Stomach (tissue), 9 donors: ENCODE measurements around the gene ANKRD33B. TPM values are rescaled to one million over a fixed set of nuclear protein-coding genes. Genes with fewer than 3 reads are reported as not detected.

Experiments
- DNase-seq, 2 donors: peaks; one replicate each; pipeline versions ENCODE4 v3.0.0 to v3.0.0-alpha.2; 2013 to 2019
- H3K27ac ChIP-seq, 5 donors: fragments of 200-600 bp in 4 of 5; sonication (generic) in 4 of 5; one replicate each; pipeline ENCODE4 v1.5.1; 2013 to 2019; ENCODE audit warnings: mild to moderate bottlenecking in 1 of 5, moderate library complexity in 1 of 5
- H3K27me3 ChIP-seq, 3 donors: fragments of 200-600 bp; sonication (generic); one replicate each; pipeline ENCODE4 v1.5.1; 2017 to 2019; ENCODE audit warnings: mixed run types in 1 of 3
- H3K36me3 ChIP-seq, 4 donors: fragments of 200-600 bp; sonication (generic); 1 replicate in 3 of 4; 2 replicates in 1 of 4; pipeline ENCODE4 v1.5.1; 2016 to 2019
- H3K4me1 ChIP-seq, 4 donors: fragments of 200-600 bp; sonication (generic); one replicate each; pipeline ENCODE4 v1.5.1; 2016 to 2019
- H3K4me3 ChIP-seq, 4 donors: fragments of 200-600 bp; sonication (generic) in 3 of 4; one replicate each; pipeline ENCODE4 v1.5.1; 2016 to 2019; ENCODE audit warnings: mild to moderate bottlenecking in 1 of 4
- H3K9me3 ChIP-seq, 4 donors: fragments of 200-600 bp; sonication (generic); one replicate each; pipeline ENCODE4 v1.5.1; 2016 to 2019
- EP300 ChIP-seq: sonication (generic); formaldehyde crosslinking; IDR thresholded peaks from one replicate; pipeline ENCODE4 v1.6.1; 2017; ENCODE audit warnings: antibody characterized with exemption
- POLR2A ChIP-seq, 4 donors: fragments of 450-650 bp; IDR thresholded peaks; one replicate each; pipeline ENCODE4 v1.6.1; 2016; ENCODE audit warnings: antibody characterized with exemption in 4 of 4, control low read depth in 2 of 4, mild to moderate bottlenecking in 1 of 4, moderate library complexity in 1 of 4
- POLR2AphosphoS5 ChIP-seq, 3 donors: sonication (generic); formaldehyde crosslinking; IDR thresholded peaks; one replicate each; pipeline ENCODE4 v1.6.1; 2016; ENCODE audit warnings: antibody characterized with exemption in 3 of 3
- WGBS, 5 donors: extraction: QIAGEN DNeasy Blood & Tissue Kit in 3 of 5; methylation state at CpG; one replicate each; pipeline versions ENCODE4 v1.1.5 to v1.1.7; 2013 to 2018; 5-methylcytosine and 5-hydroxymethylcytosine counted together
- intact Hi-C: fragments of 100-400 bp; cut with DNase I; formaldehyde crosslinking; loops from one replicate; pipeline ENCODE4 v1.15.1; 2023; ENCODE audit warnings: low total_unique reads
- polyA plus RNA-seq, 3 donors: library from polyadenylated mRNA; stranded (reverse); fragments of 200-250 nt; gene quantifications; one replicate each; pipeline ENCODE4 v1.2.3, GENCODE V29; 2013
- total RNA-seq, 5 donors: library from RNA; depleted of rRNA; stranded (reverse); fragments of >200 nt; gene quantifications; one replicate each; pipeline versions ENCODE4 v1.1.0 to v1.2.3, GENCODE V29; 2014 to 2016
- TF ChIP-seq, protein P1 (sequence below), 7 experiments: fragments of 450-650 bp in 4 of 7; fragments of 200-600 bp in 3 of 7; sonication (generic) in 3 of 7; IDR thresholded peaks; one replicate each; pipeline ENCODE4 v1.5.1; 2016 to 2019; ENCODE audit warnings: antibody characterized with exemption in 7 of 7, control low read depth in 2 of 7, mild to moderate bottlenecking in 1 of 7
- donor health status: healthy with polysubstance abuse.
- donor health status: Bipolar disorder and iron deficiency.
- donor health status: healthy.

ANKRD33B gene
- total and polyA plus RNA-seq, 8 donors: 0.45 to 6.4 (median 1.8) TPM

DNA sequence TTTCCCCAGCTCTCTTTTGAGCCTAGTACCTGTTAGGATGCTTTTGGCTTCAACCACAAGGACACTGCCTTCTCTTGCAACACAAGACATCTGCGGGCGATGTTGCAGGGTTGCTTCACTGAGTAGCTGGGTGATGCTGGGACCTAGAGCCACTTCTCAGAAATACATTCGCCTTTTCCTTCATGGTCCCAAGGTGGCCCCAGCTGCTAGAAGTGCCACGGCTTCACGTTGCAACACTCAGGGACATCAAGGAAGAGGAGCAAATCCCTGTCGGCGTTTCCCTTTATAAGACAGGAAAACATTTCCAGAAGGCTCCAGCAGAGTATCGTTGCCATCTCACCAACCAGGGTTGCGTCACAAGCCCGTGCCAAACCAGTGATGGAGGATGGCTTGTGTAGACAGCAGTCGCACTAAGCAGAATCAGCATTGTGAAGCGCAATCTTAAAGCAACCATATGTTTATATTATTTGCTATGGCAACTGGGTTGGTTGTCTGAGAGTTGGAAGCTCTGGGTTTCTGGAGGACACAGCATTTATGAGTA, 62.7 kb downstream of the ANKRD33B start:
- H3K4me1 ChIP-seq: peaks cover 9 to 33% (median 20%) of the 10 kb centered on the region in 4 donors
- peak in 1 of 3 donors; percentile 34 for TF ChIP-seq POLR2AphosphoS5 (IDR thresholded peaks at IDR 0.05)
- TF ChIP-seq, protein P1, sequence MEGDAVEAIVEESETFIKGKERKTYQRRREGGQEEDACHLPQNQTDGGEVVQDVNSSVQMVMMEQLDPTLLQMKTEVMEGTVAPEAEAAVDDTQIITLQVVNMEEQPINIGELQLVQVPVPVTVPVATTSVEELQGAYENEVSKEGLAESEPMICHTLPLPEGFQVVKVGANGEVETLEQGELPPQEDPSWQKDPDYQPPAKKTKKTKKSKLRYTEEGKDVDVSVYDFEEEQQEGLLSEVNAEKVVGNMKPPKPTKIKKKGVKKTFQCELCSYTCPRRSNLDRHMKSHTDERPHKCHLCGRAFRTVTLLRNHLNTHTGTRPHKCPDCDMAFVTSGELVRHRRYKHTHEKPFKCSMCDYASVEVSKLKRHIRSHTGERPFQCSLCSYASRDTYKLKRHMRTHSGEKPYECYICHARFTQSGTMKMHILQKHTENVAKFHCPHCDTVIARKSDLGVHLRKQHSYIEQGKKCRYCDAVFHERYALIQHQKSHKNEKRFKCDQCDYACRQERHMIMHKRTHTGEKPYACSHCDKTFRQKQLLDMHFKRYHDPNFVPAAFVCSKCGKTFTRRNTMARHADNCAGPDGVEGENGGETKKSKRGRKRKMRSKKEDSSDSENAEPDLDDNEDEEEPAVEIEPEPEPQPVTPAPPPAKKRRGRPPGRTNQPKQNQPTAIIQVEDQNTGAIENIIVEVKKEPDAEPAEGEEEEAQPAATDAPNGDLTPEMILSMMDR (IDR thresholded peaks at IDR 0.05): no peak
- 62 to 82% (median 74%) methylated on average over 12 of the region's 12 CpGs for WGBS, 5 donors
- H3K27ac ChIP-seq: peak overlapping the region in 4 of 5 donors; percentile 5 to 81 (median 76)
- no peak overlapping the region for H3K4me3 ChIP-seq
- DNase-seq: no peak
- H3K36me3 ChIP-seq: no peaks in the 10 kb centered on the region
- no peaks in the 10 kb centered on the region for H3K27me3 ChIP-seq
- intact Hi-C loops: loop anchor here (5.0 kb wide), 1 partner anchor 179 kb away; no protein-coding TSS in a partner anchor
- H3K9me3 ChIP-seq: no peaks in the 10 kb centered on the region

DNA sequence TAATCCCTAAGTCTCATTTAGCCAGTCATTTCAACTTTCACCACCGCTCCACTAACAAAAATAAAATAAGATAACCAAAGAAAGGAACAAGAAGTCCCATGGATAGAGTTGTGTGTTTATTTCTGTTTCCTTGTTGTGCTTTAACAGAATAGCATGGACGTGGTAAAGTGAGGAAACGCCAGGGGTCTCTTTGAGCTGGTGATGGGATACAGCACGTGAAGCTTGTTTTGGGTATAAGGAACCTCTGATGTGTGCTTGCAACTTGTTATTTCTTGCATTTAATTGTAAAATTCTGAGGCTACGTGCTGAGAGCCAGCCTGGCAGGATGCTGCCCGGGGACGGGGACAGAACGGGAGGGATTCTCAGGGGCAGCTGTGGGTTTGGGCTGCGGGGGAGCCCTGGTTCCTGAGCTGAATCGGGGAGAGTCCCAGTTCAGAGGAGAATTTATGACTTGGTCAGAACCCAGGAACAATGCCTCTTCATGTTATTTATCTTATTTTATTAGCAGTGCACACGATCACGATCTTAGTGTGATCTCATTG, 63.4 kb downstream of the ANKRD33B start:
- peaks cover 9 to 36% (median 20%) of the 10 kb centered on the region in 4 donors for H3K4me1 ChIP-seq
- peak overlapping the region in 4 of 5 donors; percentile 5 to 81 (median 76) for H3K27ac ChIP-seq
- 8 to 14% (median 12%) methylated on average over 12 of the region's 12 CpGs for WGBS, 5 donors
- intact Hi-C loops: loop anchor here (5.0 kb wide), 1 partner anchor 180 kb away; no protein-coding TSS in a partner anchor
- peak overlapping the region; percentile 20 to 33 (median 25) for H3K4me3 ChIP-seq
- DNase-seq: no peak
- H3K9me3 ChIP-seq: no peaks in the 10 kb centered on the region
- no peaks in the 10 kb centered on the region for H3K27me3 ChIP-seq
- TF ChIP-seq POLR2AphosphoS5 (IDR thresholded peaks at IDR 0.05) (no peak), POLR2A (IDR thresholded peaks at IDR 0.05) (no peak), EP300 (no peak)
- TF ChIP-seq, protein P1 (IDR thresholded peaks at IDR 0.05): no peak
- H3K36me3 ChIP-seq: no peaks in the 10 kb centered on the region

DNA sequence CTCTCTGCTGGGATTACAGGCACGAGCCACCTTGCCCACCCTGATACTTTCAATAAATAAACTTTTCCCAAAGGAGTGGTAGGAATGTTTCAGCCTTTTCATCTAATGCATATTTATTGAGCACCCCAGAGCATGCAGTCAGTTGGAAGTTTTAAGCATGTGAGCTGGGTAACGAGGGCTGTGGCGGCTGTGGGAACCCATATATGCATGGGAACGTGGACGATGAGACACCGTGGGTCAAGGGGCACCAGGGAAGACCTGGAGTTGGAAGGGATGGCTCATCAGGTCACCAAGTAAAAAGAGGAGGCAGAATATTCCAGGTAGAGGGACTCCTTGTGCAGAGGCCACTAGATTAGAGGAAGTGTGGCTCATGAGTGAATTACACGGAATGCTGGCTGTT, 64.7 kb downstream of the ANKRD33B start:
- H3K9me3 ChIP-seq: no peaks in the 10 kb centered on the region
- H3K36me3 ChIP-seq: no peaks in the 10 kb centered on the region
- no peak overlapping the region for H3K4me3 ChIP-seq
- no peaks in the 10 kb centered on the region for H3K27me3 ChIP-seq
- WGBS, 5 donors: 87 to 93% (median 91%) methylated on average over 7 of the region's 7 CpGs
- no peak overlapping the region for H3K27ac ChIP-seq
- intact Hi-C loops: loop anchor here (5.0 kb wide), 1 partner anchor 181 kb away; no protein-coding TSS in a partner anchor
- no peak for DNase-seq
- TF ChIP-seq EP300 (no peak), POLR2A (IDR thresholded peaks at IDR 0.05) (no peak), POLR2AphosphoS5 (IDR thresholded peaks at IDR 0.05) (no peak)
- TF ChIP-seq, protein P1 (IDR thresholded peaks at IDR 0.05): no peak
- H3K4me1 ChIP-seq: peaks cover 9 to 49% (median 20%) of the 10 kb centered on the region in 4 donors

DNA sequence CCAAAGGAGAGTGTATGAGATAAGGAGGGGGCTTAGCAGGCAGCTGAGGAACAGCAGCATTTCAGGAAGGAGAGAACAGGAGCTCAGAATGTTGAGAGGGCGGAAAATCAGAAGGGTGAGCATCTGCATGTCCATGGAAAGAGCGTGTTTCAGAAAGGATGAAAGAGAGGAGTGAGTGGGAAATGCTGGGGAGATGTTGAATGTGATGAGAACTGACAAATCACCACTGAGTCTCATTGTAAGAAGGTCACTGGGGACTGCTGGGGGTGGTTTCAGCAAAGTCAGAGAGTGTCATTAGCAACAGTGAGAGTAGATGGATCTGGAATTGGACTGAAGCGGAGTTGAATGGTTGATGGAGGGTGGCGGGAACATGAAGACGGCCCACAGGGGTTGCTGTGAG, 65.8 kb downstream of the ANKRD33B start:
- H3K4me3 ChIP-seq: no peak overlapping the region
- H3K36me3 ChIP-seq: no peaks in the 10 kb centered on the region
- TF ChIP-seq EP300: no peak
- no peak for TF ChIP-seq POLR2A (IDR thresholded peaks at IDR 0.05)
- TF ChIP-seq POLR2AphosphoS5 (IDR thresholded peaks at IDR 0.05): no peak
- TF ChIP-seq, protein P1 (IDR thresholded peaks at IDR 0.05): no peak
- 76 to 96% (median 85%) methylated on average over 5 of the region's 5 CpGs for WGBS, 5 donors
- H3K27ac ChIP-seq: no peak overlapping the region
- DNase-seq: no peak
- intact Hi-C loops: loop anchor here (5.0 kb wide), 1 partner anchor 182 kb away; no protein-coding TSS in a partner anchor
- peaks cover 9 to 54% (median 20%) of the 10 kb centered on the region in 4 donors for H3K4me1 ChIP-seq
- H3K9me3 ChIP-seq: no peaks in the 10 kb centered on the region
- no peaks in the 10 kb centered on the region for H3K27me3 ChIP-seq
